GM12874 (cell line): ENCODE measurements around the gene GPRIN3.

ENCODE experiments used
- CTCF ChIP-seq: IDR thresholded peaks from 2 replicates; pipeline ENCODE4 v1.5.1; 2011; ENCODE audit warnings: low read depth, mild to moderate bottlenecking, control low read depth, low read length, moderate library complexity; ENCODE audit not compliant: insufficient read depth

Gene GPRIN3

GRCh38 chr4:89331197-89331596 is 23.6 kb upstream of the GPRIN3 start:
- TF ChIP-seq CTCF: no peak

GRCh38 chr4:89329280-89329679 is 21.7 kb upstream of the GPRIN3 start:
- no peak for TF ChIP-seq CTCF

- no peak for TF ChIP-seq CTCF
Measured at GRCh38 chr4:89324671-89325070, 17.1 kb upstream of the GPRIN3 start.

DNA sequence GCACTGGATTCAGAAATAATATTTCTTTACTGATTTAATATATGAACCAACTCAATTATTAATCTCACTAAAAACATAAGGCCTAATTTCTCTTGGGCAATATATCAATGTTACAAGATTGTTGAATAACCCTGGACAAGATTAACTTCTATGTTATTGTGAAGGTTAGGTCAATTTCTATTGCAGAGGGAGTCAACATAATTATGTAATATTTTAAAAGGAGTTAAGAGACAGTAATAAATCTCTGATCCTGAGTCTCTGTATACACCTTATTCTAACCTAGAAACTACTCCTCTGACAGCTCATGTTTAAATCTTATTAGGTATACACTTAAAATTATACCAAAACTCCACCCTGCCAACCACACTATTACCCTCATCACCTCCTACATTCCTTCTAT is 15.1 kb upstream of the GPRIN3 start:
- TF ChIP-seq CTCF: no peak

GRCh38 chr4:89319756-89320155 is 12.2 kb upstream of the GPRIN3 start:
- TF ChIP-seq CTCF: no peak

DNA sequence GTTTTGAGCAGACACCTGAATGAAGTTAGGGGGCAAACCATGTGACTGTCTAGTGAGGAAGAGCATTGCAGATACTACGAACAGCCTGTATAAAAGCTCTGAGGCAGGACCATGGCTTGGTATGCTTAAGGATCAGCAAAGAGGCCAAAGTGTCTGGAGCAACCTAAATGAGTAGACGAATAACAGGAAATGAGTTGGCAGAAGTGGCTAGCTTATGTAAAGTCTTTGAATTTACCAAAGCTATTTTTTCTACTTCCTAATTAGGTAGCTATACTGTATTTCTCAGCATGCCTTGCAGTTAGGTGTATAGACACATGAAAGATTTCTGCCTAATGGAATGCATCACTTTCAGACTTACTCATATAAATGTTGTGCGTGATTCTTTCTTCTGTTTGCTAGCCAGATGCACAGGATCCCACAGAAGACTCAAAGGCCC is 9.3 kb upstream of the GPRIN3 start:
- no peak for TF ChIP-seq CTCF

DNA sequence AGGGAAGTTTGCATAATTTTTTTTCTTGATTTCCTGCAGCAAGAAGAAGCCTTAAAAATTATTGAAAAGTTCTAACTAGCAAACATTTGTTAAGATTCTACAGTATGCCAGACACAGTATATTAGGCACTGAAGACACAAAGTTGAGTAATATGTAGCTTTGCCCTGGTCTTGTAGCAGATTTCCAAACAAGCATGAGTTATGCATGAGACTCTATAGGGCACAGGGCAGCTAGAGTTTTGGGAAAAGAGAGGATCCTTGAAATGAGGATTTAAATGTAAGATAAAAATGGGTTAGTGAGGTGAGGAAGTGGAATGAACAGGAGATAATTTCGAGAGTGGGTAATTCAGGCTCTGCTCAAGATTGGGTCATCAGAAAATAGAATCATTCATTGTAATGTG is 8.6 kb upstream of the GPRIN3 start:
- TF ChIP-seq CTCF: no peak

DNA sequence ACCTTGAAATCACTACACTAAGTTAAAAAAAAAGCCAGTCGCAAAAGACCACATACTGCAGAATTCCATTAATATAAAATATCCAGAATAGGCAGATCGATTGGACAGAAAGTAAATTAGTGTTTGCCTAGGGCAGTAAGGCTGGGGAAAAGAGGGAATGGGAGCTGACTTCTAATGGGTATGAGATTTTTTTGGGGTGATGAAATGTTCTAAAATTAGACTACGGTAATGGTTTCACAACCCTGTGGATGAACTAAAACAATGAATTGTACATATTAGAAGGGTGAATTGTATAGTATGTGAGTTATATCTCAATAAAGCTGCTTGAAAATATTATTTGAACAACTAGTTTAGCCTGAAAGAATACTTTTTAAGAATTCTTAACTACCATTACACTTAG is 6.7 kb upstream of the GPRIN3 start:
- no peak for TF ChIP-seq CTCF
